CD4-positive, alpha-beta T cell (primary cell): ENCODE results near the gene KBTBD4. TPM values are rescaled to one million over a fixed set of nuclear protein-coding genes. Genes with fewer than 3 reads are reported as not detected.

Experiments
- ATAC-seq: fragments of 200-7000 bp; cut with Tn5 transposase; one replicate; pipeline ENCODE4 v1.10.0; 2022; ENCODE audit warnings: mild to moderate bottlenecking; ENCODE audit not compliant: poor library complexity
- CTCF ChIA-PET: fragments of 350-600 bp; sonication (Branson Sonifier 250); formaldehyde crosslinking; loops from one replicate; lab custom pipeline; 2021; ENCODE audit warnings: antibody characterized with exemption, inconsistent platforms; lab: Charles Lee
- POLR2A ChIA-PET: fragments of 350-600 bp; sonication (Branson Sonifier 250); formaldehyde crosslinking; loops from one replicate; lab custom pipeline; 2021; ENCODE audit warnings: antibody characterized with exemption, inconsistent platforms; lab: Charles Lee
- DNase-seq, 14 experiments: peaks; one replicate each; pipeline ENCODE4 v3.0.0-alpha.2; 2013 to 2020; ENCODE audit warnings: mixed read lengths in 2 of 14
- H3K27ac ChIP-seq, 2 donors: one replicate each; pipeline versions ENCODE4 v1.5.1 to v1.7.0; 2013; ENCODE audit warnings: low read length in 2 of 2, low read depth in 1 of 2, mild to moderate bottlenecking in 1 of 2
- H3K27me3 ChIP-seq, 2 experiments: 1 replicate in 1 of 2; 2 replicates in 1 of 2; pipeline versions ENCODE4 v1.6.1 to v1.7.0; 2013; ENCODE audit warnings: low read length in 2 of 2, control low read depth in 1 of 2, mild to moderate bottlenecking in 1 of 2, moderate library complexity in 1 of 2; ENCODE audit not compliant: insufficient read depth in 2 of 2, control insufficient read depth in 1 of 2
- H3K36me3 ChIP-seq: one replicate; pipeline ENCODE4 v1.6.1; 2013; ENCODE audit warnings: low read length, control low read depth; ENCODE audit not compliant: insufficient read depth
- H3K4me1 ChIP-seq: one replicate; pipeline ENCODE4 v1.6.1; 2013; ENCODE audit warnings: low read length, control low read depth; ENCODE audit not compliant: insufficient read depth
- H3K4me3 ChIP-seq: one replicate; pipeline ENCODE4 v1.5.1; 2013; ENCODE audit warnings: mild to moderate bottlenecking, low read length, moderate library complexity
- H3K9me3 ChIP-seq, 2 experiments: 1 replicate in 1 of 2; 2 replicates in 1 of 2; pipeline versions ENCODE4 v1.6.1 to v1.7.0; 2013; ENCODE audit warnings: low read length in 2 of 2, mild to moderate bottlenecking in 2 of 2, control low read depth in 1 of 2, moderate library complexity in 1 of 2; ENCODE audit not compliant: control insufficient read depth in 1 of 2, insufficient read depth in 1 of 2
- H3K27ac Mint-ChIP-seq: one replicate; pipeline ENCODE4 v1.8.0; 2020; ENCODE audit warnings: mixed read lengths
- H3K27me3 Mint-ChIP-seq: one replicate; pipeline ENCODE4 v1.8.0; 2021; ENCODE audit warnings: mixed read lengths
- H3K36me3 Mint-ChIP-seq: one replicate; pipeline ENCODE4 v1.8.0; 2021; ENCODE audit warnings: low read depth, mixed read lengths
- H3K4me1 Mint-ChIP-seq: one replicate; pipeline ENCODE4 v1.8.0; 2021; ENCODE audit warnings: low read depth, mixed read lengths
- H3K4me3 Mint-ChIP-seq: one replicate; pipeline ENCODE4 v1.8.0; 2020; ENCODE audit warnings: mild to moderate bottlenecking, mixed read lengths
- H3K9me3 Mint-ChIP-seq: one replicate; pipeline ENCODE4 v1.8.0; 2020; ENCODE audit warnings: mixed read lengths
- CTCF ChIP-seq: fragments of 200-600 bp; IDR thresholded peaks from one replicate; pipeline ENCODE4 v1.8.0; 2022; ENCODE audit warnings: antibody characterized with exemption, mild to moderate bottlenecking
- intact Hi-C, 2 experiments: fragments of 100-400 bp; cut with DNase I in 1 of 2; cut with micrococcal nuclease in 1 of 2; formaldehyde crosslinking; loops; one replicate each; pipeline versions ENCODE4 v1.15.1 to v1.9.0; 2023 to 2025; cut with DNase I, micrococcal nuclease
- total RNA-seq, 174 experiments: library from RNA in 2 of 174; stranded (reverse) in 2 of 174; gene quantifications; one replicate each; pipeline ENCODE4 v1.2.3 and lab custom pipeline; 2021 to 2026

Gene KBTBD4
- total RNA-seq, 2 experiments from 2014 or later = 29.1 to 30.2 TPM

- no peaks in the 10 kb centered on the region for H3K9me3 ChIP-seq
- Mint-ChIP-seq H3K27ac (peak overlapping the region; percentile 77), H3K36me3 (peaks cover 40% of the 10 kb centered on the region), H3K4me3 (peak overlapping the region; percentile 23), H3K27me3 (no peaks in the 10 kb centered on the region), H3K9me3 (no peaks in the 10 kb centered on the region), H3K4me1 (peaks cover 70% of the 10 kb centered on the region)
- no peak for DNase-seq
- no peaks in the 10 kb centered on the region for H3K27me3 ChIP-seq
- H3K27ac ChIP-seq = no peak overlapping the region
- H3K4me1 ChIP-seq = peaks cover 56% of the 10 kb centered on the region
- ATAC-seq = no peak
- no peak overlapping the region for H3K4me3 ChIP-seq
- intact Hi-C loops = no loop called here
- ChIA-PET POLR2A (interaction anchor here (0.6 to 2.2 kb wide), 3 partner anchors 14 to 200 kb away, joined by 3 to 7 read pairs (median 3); no protein-coding TSS in a partner anchor), CTCF (interaction anchor here (0.7 to 7.9 kb wide), 2 partner anchors 13 to 280 kb away, joined by 3 to 31 read pairs; partner anchors contain the start of gene CELF1)
- no peak for TF ChIP-seq CTCF
- H3K36me3 ChIP-seq = peaks cover 16% of the 10 kb centered on the region
Observed at GRCh38 chr11:47538741-47539565, 39.8 kb downstream of the KBTBD4 start.

GRCh38 chr11:47536915-47537314, 41.9 kb downstream of the KBTBD4 start:
- POLR2A ChIA-PET = interaction anchor here (1.4 kb wide), 1 partner anchor 14 kb away, joined by 3 read pairs; no protein-coding TSS in a partner anchor

More at GRCh38 chr11:47536915-47537314, 41.9 kb downstream of the KBTBD4 start:
- Mint-ChIP-seq H3K4me3 (no peak overlapping the region), H3K4me1 (peaks cover 61% of the 10 kb centered on the region), H3K36me3 (peaks cover 46% of the 10 kb centered on the region), H3K9me3 (no peaks in the 10 kb centered on the region), H3K27me3 (no peaks in the 10 kb centered on the region), H3K27ac (no peak overlapping the region)
- Histone ChIP-seq H3K4me1 (peaks cover 50% of the 10 kb centered on the region), H3K9me3 (no peaks in the 10 kb centered on the region), H3K27me3 (no peaks in the 10 kb centered on the region), H3K4me3 (no peak overlapping the region), H3K36me3 (peaks cover 12% of the 10 kb centered on the region), H3K27ac (no peak overlapping the region)
- TF ChIP-seq CTCF = no peak
- intact Hi-C loops = no loop called here
- CTCF ChIA-PET = interaction anchor here (0.7 to 7.9 kb wide), 4 partner anchors 10 to 645 kb away, joined by 3 to 31 read pairs (median 3); partner anchors contain the start of gene CELF1
- no peak for ATAC-seq
- no peak for DNase-seq
